ENCODE results near the gene HSD3B2.

The HSD3B2 gene

GRCh38 chr1:119404736-119405135 lies 10.2 kb upstream of the HSD3B2 start:
- no peak for DNase-seq

GRCh38 chr1:119409731-119410130 lies 5.2 kb upstream of the HSD3B2 start:
- no peak for DNase-seq

- DNase-seq, result no peak
Measured at GRCh38 chr1:119410961-119411360, 4.0 kb upstream of the HSD3B2 start.

- no peak for DNase-seq
Measured at GRCh38 chr1:119416006-119416640, 1.2 kb downstream of the HSD3B2 start.

GRCh38 chr1:119419109-119419508 lies 4.2 kb downstream of the HSD3B2 start:
- no peak for DNase-seq

- no peak for DNase-seq
Measured at GRCh38 chr1:119420638-119421037, 5.7 kb downstream of the HSD3B2 start.

GRCh38 chr1:119422631-119423030 lies 7.7 kb downstream of the HSD3B2 start:
- no peak for DNase-seq

- DNase-seq, result no peak
Measured at GRCh38 chr1:119428991-119429390, 14.0 kb downstream of the HSD3B2 start.

GRCh38 chr1:119429687-119430086 lies 14.7 kb downstream of the HSD3B2 start:
- no peak for DNase-seq

GRCh38 chr1:119430486-119430885 lies 15.5 kb downstream of the HSD3B2 start:
- no peak for DNase-seq

- DNase-seq, result no peak
Measured at GRCh38 chr1:119431836-119432235, 16.9 kb downstream of the HSD3B2 start.

- no peak for DNase-seq
Measured at GRCh38 chr1:119435052-119435451, 20.1 kb downstream of the HSD3B2 start.

GRCh38 chr1:119438761-119439160 lies 23.8 kb downstream of the HSD3B2 start:
- DNase-seq, result no peak

GRCh38 chr1:119440721-119441307 lies 25.9 kb downstream of the HSD3B2 start:
- no peak for DNase-seq

GRCh38 chr1:119442756-119443155 lies 27.8 kb downstream of the HSD3B2 start:
- no peak for DNase-seq

GRCh38 chr1:119446321-119446720 lies 31.4 kb downstream of the HSD3B2 start:
- DNase-seq, result no peak

- no peak for DNase-seq
Measured at GRCh38 chr1:119447344-119448126, 32.6 kb downstream of the HSD3B2 start.

- no peak for DNase-seq
Measured at GRCh38 chr1:119448127-119448511, 33.2 kb downstream of the HSD3B2 start.

- DNase-seq, result no peak
Measured at GRCh38 chr1:119449971-119450370, 35.0 kb downstream of the HSD3B2 start.

GRCh38 chr1:119451158-119451557 lies 36.2 kb downstream of the HSD3B2 start:
- DNase-seq, result no peak

GRCh38 chr1:119452091-119452490 lies 37.1 kb downstream of the HSD3B2 start:
- DNase-seq, result no peak

- no peak for DNase-seq
Measured at GRCh38 chr1:119453021-119453420, 38.1 kb downstream of the HSD3B2 start.

- DNase-seq, result no peak
Measured at GRCh38 chr1:119462964-119463363, 48.0 kb downstream of the HSD3B2 start.

- no peak for DNase-seq
Measured at GRCh38 chr1:119463569-119463968, 48.6 kb downstream of the HSD3B2 start.

Data from activated CD4-positive, CD25-positive, alpha-beta regulatory T cell treated with anti-CD3 and anti-CD28 coated beads, Interleukin-2, amount 50 U/mL, for 72 hours (primary cell).